Astrocyte (in vitro differentiated cells and primary cell): Measurements from ENCODE around the gene NPAS3. TPM values are rescaled to one million over a fixed set of nuclear protein-coding genes. Genes with fewer than 3 reads are reported as not detected.

ENCODE experiments used
- DNase-seq: peaks from one replicate; pipeline ENCODE4 v3.0.0-alpha.2; 2010; ENCODE audit warnings: low read depth
- FAIRE-seq: peaks from 2 replicates; lab custom pipeline; 2011; peaks lifted over from hg19 to GRCh38; lab: Jason Lieb, UNC
- H2AFZ ChIP-seq: 2 replicates; pipeline ENCODE4 v1.6.0; 2012; ENCODE audit warnings: low read depth, low read length, inconsistent platforms
- H3K27ac ChIP-seq: 2 replicates; pipeline ENCODE4 v1.5.1; 2011; ENCODE audit warnings: low read depth, low read length, inconsistent platforms
- H3K27me3 ChIP-seq: 2 replicates; pipeline ENCODE4 v1.6.0; 2011; ENCODE audit warnings: low read length, inconsistent platforms; ENCODE audit not compliant: insufficient read depth
- H3K36me3 ChIP-seq: 2 replicates; pipeline ENCODE4 v1.5.1; 2011; ENCODE audit warnings: low read length, inconsistent platforms; ENCODE audit not compliant: insufficient read depth
- H3K4me1 ChIP-seq: 2 replicates; pipeline ENCODE4 v1.5.1; 2011; ENCODE audit warnings: low read length, inconsistent platforms; ENCODE audit not compliant: insufficient read depth
- H3K4me2 ChIP-seq: 2 replicates; pipeline ENCODE4 v1.6.0; 2012; ENCODE audit warnings: low read length, inconsistent platforms
- H3K4me3 ChIP-seq: 2 replicates; pipeline ENCODE4 v1.5.1; 2011; ENCODE audit warnings: low read depth, mild to moderate bottlenecking, low read length, inconsistent platforms; ENCODE audit not compliant: insufficient read depth
- H3K79me2 ChIP-seq: 2 replicates; pipeline ENCODE4 v1.6.0; 2012; ENCODE audit warnings: mild to moderate bottlenecking, low read length, inconsistent platforms; ENCODE audit not compliant: insufficient read depth
- H3K9ac ChIP-seq: 2 replicates; pipeline ENCODE4 v1.6.0; 2012; ENCODE audit warnings: mild to moderate bottlenecking, low read length, inconsistent platforms
- H3K9me3 ChIP-seq: 2 replicates; pipeline ENCODE4 v1.5.1; 2012; ENCODE audit warnings: low read depth, mild to moderate bottlenecking, low read length, inconsistent platforms; ENCODE audit not compliant: insufficient read depth
- H4K20me1 ChIP-seq: 2 replicates; pipeline ENCODE4 v1.6.0; 2012; ENCODE audit warnings: low read length, inconsistent platforms; ENCODE audit not compliant: insufficient read depth
- H3K27ac Mint-ChIP-seq: one replicate; pipeline ENCODE4 v1.8.0; 2021; ENCODE audit warnings: mild to moderate bottlenecking, mixed read lengths; ENCODE audit not compliant: unreplicated experiment
- H3K27me3 Mint-ChIP-seq: one replicate; pipeline ENCODE4 v1.8.0; 2021; ENCODE audit warnings: low read depth, mixed read lengths; ENCODE audit not compliant: unreplicated experiment
- H3K36me3 Mint-ChIP-seq: one replicate; pipeline ENCODE4 v1.8.0; 2021; ENCODE audit warnings: low read depth, mixed read lengths; ENCODE audit not compliant: unreplicated experiment
- H3K4me1 Mint-ChIP-seq: one replicate; pipeline ENCODE4 v1.8.0; 2021; ENCODE audit warnings: low read depth, mixed read lengths; ENCODE audit not compliant: unreplicated experiment
- H3K4me3 Mint-ChIP-seq: one replicate; pipeline ENCODE4 v1.8.0; 2021; ENCODE audit warnings: mild to moderate bottlenecking, moderate library complexity, mixed read lengths; ENCODE audit not compliant: unreplicated experiment
- H3K9me3 Mint-ChIP-seq: one replicate; pipeline ENCODE4 v1.8.0; 2021; ENCODE audit warnings: mild to moderate bottlenecking, mixed read lengths; ENCODE audit not compliant: unreplicated experiment
- EZH2 ChIP-seq: IDR thresholded peaks from 2 replicates; pipeline ENCODE4 v1.6.1; 2012; ENCODE audit warnings: mild to moderate bottlenecking, low read length, inconsistent platforms; ENCODE audit not compliant: insufficient read depth
- total RNA-seq: library from RNA; stranded (reverse); gene quantifications from 2 replicates; pipeline ENCODE4 v1.2.1, GENCODE V29; 2021
- TF ChIP-seq, protein P1 (sequence below): IDR thresholded peaks from 2 replicates; pipeline ENCODE4 v1.5.1; 2011; ENCODE audit warnings: low read depth, mild to moderate bottlenecking, inconsistent platforms, low read length, moderate library complexity; ENCODE audit not compliant: insufficient read depth

The NPAS3 gene
- total RNA-seq, 1 donor from 2014 or later = 2.6 TPM

DNA sequence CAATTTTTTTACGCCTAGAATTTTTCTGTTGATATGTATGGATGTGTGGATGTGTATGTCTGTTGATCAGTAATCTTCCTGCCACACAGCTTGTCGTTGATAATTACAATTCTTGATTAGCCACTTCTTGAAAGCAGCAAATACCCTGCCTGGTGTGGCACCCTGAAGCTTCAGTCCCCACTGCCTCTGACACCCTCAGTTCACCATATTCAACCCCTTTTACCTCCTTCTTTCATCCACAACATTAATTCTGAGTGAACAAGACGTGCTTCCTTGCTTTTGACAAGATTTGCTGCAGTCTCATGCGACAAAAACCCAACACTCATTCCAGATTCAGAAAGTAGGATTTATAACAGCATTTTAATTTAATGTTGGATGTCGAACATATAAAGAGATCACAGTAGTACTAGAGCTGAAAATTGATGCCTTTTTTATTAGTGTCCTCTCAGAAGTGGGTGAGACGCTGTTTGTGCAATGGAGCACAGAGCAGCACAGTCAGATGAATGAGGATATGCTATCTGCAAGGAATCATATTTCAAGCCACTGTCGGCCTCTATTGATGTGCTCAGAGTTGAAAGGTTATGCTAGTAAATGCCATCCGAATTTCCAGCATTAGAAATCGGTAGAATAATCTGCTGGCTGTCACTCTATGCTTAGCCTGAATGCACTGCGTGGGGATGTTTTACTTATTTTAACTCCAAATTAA, 628.5 kb downstream of the NPAS3 start:
- peak overlapping the region; percentile 8 for H2AFZ ChIP-seq
- DNase-seq = peak; percentile 50
- H4K20me1 ChIP-seq = no peaks in the 10 kb centered on the region
- no peaks in the 10 kb centered on the region for H3K79me2 ChIP-seq
- H3K4me3 ChIP-seq = no peak overlapping the region
- H3K27me3 ChIP-seq = no peaks in the 10 kb centered on the region
- TF ChIP-seq EZH2 = no peak
- TF ChIP-seq, protein P1, sequence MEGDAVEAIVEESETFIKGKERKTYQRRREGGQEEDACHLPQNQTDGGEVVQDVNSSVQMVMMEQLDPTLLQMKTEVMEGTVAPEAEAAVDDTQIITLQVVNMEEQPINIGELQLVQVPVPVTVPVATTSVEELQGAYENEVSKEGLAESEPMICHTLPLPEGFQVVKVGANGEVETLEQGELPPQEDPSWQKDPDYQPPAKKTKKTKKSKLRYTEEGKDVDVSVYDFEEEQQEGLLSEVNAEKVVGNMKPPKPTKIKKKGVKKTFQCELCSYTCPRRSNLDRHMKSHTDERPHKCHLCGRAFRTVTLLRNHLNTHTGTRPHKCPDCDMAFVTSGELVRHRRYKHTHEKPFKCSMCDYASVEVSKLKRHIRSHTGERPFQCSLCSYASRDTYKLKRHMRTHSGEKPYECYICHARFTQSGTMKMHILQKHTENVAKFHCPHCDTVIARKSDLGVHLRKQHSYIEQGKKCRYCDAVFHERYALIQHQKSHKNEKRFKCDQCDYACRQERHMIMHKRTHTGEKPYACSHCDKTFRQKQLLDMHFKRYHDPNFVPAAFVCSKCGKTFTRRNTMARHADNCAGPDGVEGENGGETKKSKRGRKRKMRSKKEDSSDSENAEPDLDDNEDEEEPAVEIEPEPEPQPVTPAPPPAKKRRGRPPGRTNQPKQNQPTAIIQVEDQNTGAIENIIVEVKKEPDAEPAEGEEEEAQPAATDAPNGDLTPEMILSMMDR = no peak
- H3K4me1 ChIP-seq = peaks cover 71% of the 10 kb centered on the region
- H3K4me2 ChIP-seq = peak overlapping the region; percentile 56
- H3K4me3 Mint-ChIP-seq = no peak overlapping the region
- H3K9ac ChIP-seq = peak overlapping the region; percentile 42
- FAIRE-seq = peak; percentile 5
- no peaks in the 10 kb centered on the region for H3K27me3 Mint-ChIP-seq
- H3K27ac Mint-ChIP-seq = no peak overlapping the region
- H3K9me3 ChIP-seq = no peaks in the 10 kb centered on the region
- H3K4me1 Mint-ChIP-seq = peaks cover 57% of the 10 kb centered on the region
- no peaks in the 10 kb centered on the region for H3K9me3 Mint-ChIP-seq
- no peaks in the 10 kb centered on the region for H3K36me3 Mint-ChIP-seq
- no peaks in the 10 kb centered on the region for H3K36me3 ChIP-seq
- peak overlapping the region; percentile 78 for H3K27ac ChIP-seq

- no peak overlapping the region for H2AFZ ChIP-seq
- peak overlapping the region; percentile 78 for H3K27ac ChIP-seq
- TF ChIP-seq, protein P1 = no peak
- TF ChIP-seq EZH2 = no peak
Measured at GRCh38 chr14:33567731-33568130, 629.1 kb downstream of the NPAS3 start.

GRCh38 chr14:33568935-33569579, 630.4 kb downstream of the NPAS3 start:
- Histone ChIP-seq H2AFZ (no peak overlapping the region), H3K79me2 (no peaks in the 10 kb centered on the region), H4K20me1 (no peaks in the 10 kb centered on the region), H3K4me1 (peaks cover 73% of the 10 kb centered on the region), H3K36me3 (no peaks in the 10 kb centered on the region), H3K4me2 (peak overlapping the region; percentile 41), H3K9me3 (no peaks in the 10 kb centered on the region), H3K27me3 (no peaks in the 10 kb centered on the region), H3K9ac (peak overlapping the region; percentile 46), H3K4me3 (no peak overlapping the region), H3K27ac (peak overlapping the region; percentile 78)
- H3K4me3 Mint-ChIP-seq = no peak overlapping the region
- H3K27me3 Mint-ChIP-seq = no peaks in the 10 kb centered on the region
- FAIRE-seq = no peak
- no peaks in the 10 kb centered on the region for H3K36me3 Mint-ChIP-seq
- H3K27ac Mint-ChIP-seq = no peak overlapping the region
- peak; percentile 56 for DNase-seq
- H3K4me1 Mint-ChIP-seq = peaks cover 49% of the 10 kb centered on the region
- TF ChIP-seq, protein P1 = no peak
- no peak for TF ChIP-seq EZH2
- H3K9me3 Mint-ChIP-seq = no peaks in the 10 kb centered on the region

More at GRCh38 chr14:33567731-33568130, 629.1 kb downstream of the NPAS3 start:
- Histone ChIP-seq H3K27me3 (no peaks in the 10 kb centered on the region), H3K9me3 (no peaks in the 10 kb centered on the region), H3K4me3 (no peak overlapping the region), H3K9ac (peak overlapping the region; percentile 42), H4K20me1 (no peaks in the 10 kb centered on the region), H3K4me1 (peaks cover 71% of the 10 kb centered on the region), H3K79me2 (no peaks in the 10 kb centered on the region), H3K4me2 (peak overlapping the region; percentile 56), H3K36me3 (no peaks in the 10 kb centered on the region)
- Mint-ChIP-seq H3K27ac (no peak overlapping the region), H3K27me3 (no peaks in the 10 kb centered on the region), H3K36me3 (no peaks in the 10 kb centered on the region), H3K9me3 (no peaks in the 10 kb centered on the region), H3K4me1 (peaks cover 57% of the 10 kb centered on the region), H3K4me3 (no peak overlapping the region)
- DNase-seq (peak; percentile 78), FAIRE-seq (peak; percentile 79)
